ENCODE data around the gene ANTKMT. TPM values are rescaled to one million over a fixed set of nuclear protein-coding genes. Genes with fewer than 3 reads are reported as not detected.

The ANTKMT gene
- total and polyA plus RNA-seq, 4 donors = 14.0 to 29.7 (median 19.7) TPM

GRCh38 chr16:708019-708418 lies 12.9 kb upstream of the ANTKMT start:
- Histone ChIP-seq H3K36me3 (ENCODE audit: control insufficient read depth in 4 of 4, insufficient read depth in 3 of 4, low read depth in 1 of 4, low read length in 3 of 4) (no peaks in the 10 kb centered on the region), H3K27me3 (ENCODE audit: control insufficient read depth in 4 of 4, insufficient read depth in 4 of 4, low read length in 3 of 4) (peaks cover 4 to 20% (median 14%) of the 10 kb centered on the region in 4 donors), H3K4me1 (ENCODE audit: control insufficient read depth in 4 of 4, insufficient read depth in 4 of 4, low read length in 3 of 4) (peaks cover 0 to 4% (median 0%) of the 10 kb centered on the region in 4 donors), H3K9ac (ENCODE audit: low read depth in 1 of 2, low read length in 2 of 2) (no peak overlapping the region), H3K9me3 (ENCODE audit: control insufficient read depth in 4 of 4, low read length in 3 of 4) (no peaks in the 10 kb centered on the region), H3K27ac (ENCODE audit: low read depth in 1 of 2, low read length in 2 of 2) (no peak overlapping the region), H3K4me3 (ENCODE audit: low read depth in 1 of 3, low read length in 3 of 3) (no peak overlapping the region)
- WGBS = 53% methylated on average over 3 of the region's 3 CpGs
- no peak for DNase-seq (ENCODE audit: low spot score)
- TF ChIP-seq FOXA1 (IDR thresholded peaks at IDR 0.05) (no peak), HNF4A (conservative IDR thresholded peaks at IDR 0.05) (no peak), SP1 (IDR thresholded peaks at IDR 0.05) (no peak), HNF4G (IDR thresholded peaks at IDR 0.05) (no peak), REST (IDR thresholded peaks at IDR 0.05) (no peak), RAD21 (IDR thresholded peaks at IDR 0.05) (no peak), JUND (IDR thresholded peaks at IDR 0.05) (no peak), ZBTB33 (IDR thresholded peaks at IDR 0.05) (no peak)

- Histone ChIP-seq H3K9ac (ENCODE audit: low read depth in 1 of 2, low read length in 2 of 2) (no peak overlapping the region), H3K4me1 (ENCODE audit: control insufficient read depth in 4 of 4, insufficient read depth in 4 of 4, low read length in 3 of 4) (peaks cover 0 to 4% (median 0%) of the 10 kb centered on the region in 4 donors), H3K27ac (ENCODE audit: low read depth in 1 of 2, low read length in 2 of 2) (no peak overlapping the region), H3K4me3 (ENCODE audit: low read depth in 1 of 3, low read length in 3 of 3) (no peak overlapping the region), H3K27me3 (ENCODE audit: control insufficient read depth in 4 of 4, insufficient read depth in 4 of 4, low read length in 3 of 4) (peaks cover 4 to 18% (median 9%) of the 10 kb centered on the region in 4 donors), H3K9me3 (ENCODE audit: control insufficient read depth in 4 of 4, low read length in 3 of 4) (no peaks in the 10 kb centered on the region), H3K36me3 (ENCODE audit: control insufficient read depth in 4 of 4, insufficient read depth in 3 of 4, low read depth in 1 of 4, low read length in 3 of 4) (no peaks in the 10 kb centered on the region)
- TF ChIP-seq HNF4G (IDR thresholded peaks at IDR 0.05) (no peak), SP1 (IDR thresholded peaks at IDR 0.05) (no peak), RXRA (IDR thresholded peaks at IDR 0.05) (no peak), REST (IDR thresholded peaks at IDR 0.05) (no peak)
- no peak for DNase-seq (ENCODE audit: low spot score)
- 66% methylated on average over 4 of the region's 4 CpGs for WGBS
Measured at GRCh38 chr16:708959-709358, 12.0 kb upstream of the ANTKMT start.

Data from liver (tissue), 9 donors.